SU-DHL-6 (cell line): ENCODE results near the gene SLC25A42.

Source experiments
- H2AFZ ChIP-seq: fragments of 200-600 bp; sonication (generic); 2 replicates; pipeline ENCODE4 v1.6.1; 2014; ENCODE audit warnings: low read depth, mild to moderate bottlenecking, moderate library complexity, mixed read lengths, antibody characterized with exemption, low read length; ENCODE audit not compliant: severe bottlenecking
- H3F3A ChIP-seq: fragments of 200-600 bp; shearing (Covaris generic); 2 replicates; pipeline ENCODE4 v1.6.0; 2016; ENCODE audit warnings: antibody characterized with exemption, mild to moderate bottlenecking; ENCODE audit not compliant: insufficient read depth
- H3K27ac ChIP-seq: fragments of 200-600 bp; sonication (generic); 2 replicates; pipeline ENCODE4 v1.5.1; 2016; ENCODE audit warnings: low read depth, mild to moderate bottlenecking, low read length, moderate library complexity, mixed read lengths
- H3K27me3 ChIP-seq: fragments of 200-600 bp; sonication (generic), shearing (Covaris generic); 2 replicates; pipeline ENCODE4 v1.6.0; 2014; ENCODE audit warnings: mild to moderate bottlenecking, low read length
- H3K36me3 ChIP-seq: fragments of 200-600 bp; sonication (generic); 2 replicates; pipeline ENCODE4 v1.6.1; 2014; ENCODE audit warnings: mild to moderate bottlenecking, low read length, mixed read lengths
- H3K4me2 ChIP-seq: fragments of 300-600, 200-600 bp; shearing (Covaris generic), sonication (generic); 2 replicates; pipeline ENCODE4 v1.6.0; 2014; ENCODE audit warnings: low read length, low read depth, mild to moderate bottlenecking; ENCODE audit not compliant: poor library complexity, severe bottlenecking
- H3K4me3 ChIP-seq: fragments of 200-600 bp; sonication (generic); 2 replicates; pipeline ENCODE4 v1.5.1; 2014; ENCODE audit warnings: antibody characterized with exemption, low read length, mild to moderate bottlenecking, mixed read lengths; ENCODE audit not compliant: insufficient read depth, poor library complexity, severe bottlenecking
- H3K79me2 ChIP-seq: fragments of 200-600 bp; sonication (generic); 2 replicates; pipeline ENCODE4 v1.6.1; 2014; ENCODE audit warnings: mild to moderate bottlenecking, low read length, moderate library complexity; ENCODE audit not compliant: insufficient read depth
- H3K9ac ChIP-seq: fragments of 200-600 bp; sonication (generic); 2 replicates; pipeline ENCODE4 v1.7.0; 2014; ENCODE audit warnings: mild to moderate bottlenecking, low read length
- H3K9me2 ChIP-seq: fragments of 200-600 bp; sonication (generic); replicated peaks from 2 replicates; pipeline ENCODE4 v1.6.1; 2014; ENCODE audit warnings: low read length; ENCODE audit not compliant: insufficient read depth
- H3K9me3 ChIP-seq: fragments of 200-600 bp; sonication (generic); 2 replicates; pipeline ENCODE4 v1.6.1; 2014; ENCODE audit warnings: low read length, mixed read lengths; ENCODE audit not compliant: insufficient read depth
- H4K20me1 ChIP-seq: fragments of 200-600 bp; sonication (generic); 2 replicates; pipeline ENCODE4 v1.6.1; 2014; ENCODE audit warnings: low read depth, mild to moderate bottlenecking, antibody characterized with exemption, low read length, moderate library complexity, mixed read lengths
- EZH2phosphoT487 ChIP-seq: fragments of 200-600 bp; sonication (generic), shearing (Covaris generic); conservative IDR thresholded peaks from 2 replicates; pipeline ENCODE4 v1.6.1; 2018; ENCODE audit warnings: mild to moderate bottlenecking, antibody characterized with exemption, low read length, moderate library complexity, mixed read lengths
- TF ChIP-seq, protein P1 (sequence below): fragments of 200-600 bp; sonication (generic); IDR thresholded peaks from one replicate; pipeline ENCODE4 v1.5.1; 2017; ENCODE audit warnings: antibody characterized with exemption, mild to moderate bottlenecking, low read length, moderate library complexity; ENCODE audit not compliant: insufficient read depth, poor library complexity, severe bottlenecking

The SLC25A42 gene

DNA sequence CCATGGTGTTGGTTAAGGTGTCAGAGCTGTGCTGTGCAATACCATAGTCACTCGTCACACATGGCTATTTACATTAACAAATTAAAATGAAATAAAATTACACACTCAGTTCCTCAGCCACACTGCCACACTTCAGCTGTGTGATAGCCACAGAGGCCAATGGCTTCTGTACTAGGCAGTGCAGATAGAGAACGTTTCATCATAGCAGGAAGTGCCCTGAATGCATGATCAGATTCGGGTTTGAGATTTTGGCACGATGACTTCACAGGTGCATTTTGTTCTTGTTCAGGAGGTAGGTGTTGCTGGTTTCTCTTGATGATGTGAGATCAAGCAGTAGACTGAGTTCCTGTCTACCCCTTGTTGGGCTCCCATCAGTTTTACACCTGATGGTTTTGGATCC lies 23.9 kb upstream of the SLC25A42 start:
- H2AFZ ChIP-seq, result no peak overlapping the region
- H3F3A ChIP-seq, result peaks cover 5% of the 10 kb centered on the region
- no peak overlapping the region for H3K4me3 ChIP-seq
- H3K9me2 ChIP-seq, result no peaks in the 10 kb centered on the region
- peak overlapping the region; percentile 33; the same call in 1 of the 2 replicates for H3K27ac ChIP-seq
- no peaks in the 10 kb centered on the region for H4K20me1 ChIP-seq
- H3K36me3 ChIP-seq, result peaks cover 9% of the 10 kb centered on the region
- H3K4me2 ChIP-seq, result no peak overlapping the region
- H3K79me2 ChIP-seq, result peaks cover 78% of the 10 kb centered on the region
- TF ChIP-seq, protein P1, sequence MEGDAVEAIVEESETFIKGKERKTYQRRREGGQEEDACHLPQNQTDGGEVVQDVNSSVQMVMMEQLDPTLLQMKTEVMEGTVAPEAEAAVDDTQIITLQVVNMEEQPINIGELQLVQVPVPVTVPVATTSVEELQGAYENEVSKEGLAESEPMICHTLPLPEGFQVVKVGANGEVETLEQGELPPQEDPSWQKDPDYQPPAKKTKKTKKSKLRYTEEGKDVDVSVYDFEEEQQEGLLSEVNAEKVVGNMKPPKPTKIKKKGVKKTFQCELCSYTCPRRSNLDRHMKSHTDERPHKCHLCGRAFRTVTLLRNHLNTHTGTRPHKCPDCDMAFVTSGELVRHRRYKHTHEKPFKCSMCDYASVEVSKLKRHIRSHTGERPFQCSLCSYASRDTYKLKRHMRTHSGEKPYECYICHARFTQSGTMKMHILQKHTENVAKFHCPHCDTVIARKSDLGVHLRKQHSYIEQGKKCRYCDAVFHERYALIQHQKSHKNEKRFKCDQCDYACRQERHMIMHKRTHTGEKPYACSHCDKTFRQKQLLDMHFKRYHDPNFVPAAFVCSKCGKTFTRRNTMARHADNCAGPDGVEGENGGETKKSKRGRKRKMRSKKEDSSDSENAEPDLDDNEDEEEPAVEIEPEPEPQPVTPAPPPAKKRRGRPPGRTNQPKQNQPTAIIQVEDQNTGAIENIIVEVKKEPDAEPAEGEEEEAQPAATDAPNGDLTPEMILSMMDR, result no peak
- no peak for TF ChIP-seq EZH2phosphoT487
- H3K9me3 ChIP-seq, result no peaks in the 10 kb centered on the region
- no peaks in the 10 kb centered on the region for H3K27me3 ChIP-seq
- H3K9ac ChIP-seq, result no peak overlapping the region

- no peaks in the 10 kb centered on the region for H3K9me2 ChIP-seq
- no peak overlapping the region for H3K4me2 ChIP-seq
- no peak for TF ChIP-seq EZH2phosphoT487
- TF ChIP-seq, protein P1, result no peak
- H3K4me3 ChIP-seq, result no peak overlapping the region
- peaks cover 9% of the 10 kb centered on the region for H3K36me3 ChIP-seq
- no peaks in the 10 kb centered on the region for H3K9me3 ChIP-seq
- peaks cover 73% of the 10 kb centered on the region for H3K79me2 ChIP-seq
- no peaks in the 10 kb centered on the region for H4K20me1 ChIP-seq
- H3K27me3 ChIP-seq, result no peaks in the 10 kb centered on the region
- H2AFZ ChIP-seq, result no peak overlapping the region
- H3F3A ChIP-seq, result peaks cover 5% of the 10 kb centered on the region
- H3K27ac ChIP-seq, result 0 out of 2 replicates have a peak overlapping the region, but pooled peaks have one; percentile 33
- no peak overlapping the region for H3K9ac ChIP-seq
Measured at GRCh38 chr19:19040417-19040816, 23.4 kb upstream of the SLC25A42 start.

DNA sequence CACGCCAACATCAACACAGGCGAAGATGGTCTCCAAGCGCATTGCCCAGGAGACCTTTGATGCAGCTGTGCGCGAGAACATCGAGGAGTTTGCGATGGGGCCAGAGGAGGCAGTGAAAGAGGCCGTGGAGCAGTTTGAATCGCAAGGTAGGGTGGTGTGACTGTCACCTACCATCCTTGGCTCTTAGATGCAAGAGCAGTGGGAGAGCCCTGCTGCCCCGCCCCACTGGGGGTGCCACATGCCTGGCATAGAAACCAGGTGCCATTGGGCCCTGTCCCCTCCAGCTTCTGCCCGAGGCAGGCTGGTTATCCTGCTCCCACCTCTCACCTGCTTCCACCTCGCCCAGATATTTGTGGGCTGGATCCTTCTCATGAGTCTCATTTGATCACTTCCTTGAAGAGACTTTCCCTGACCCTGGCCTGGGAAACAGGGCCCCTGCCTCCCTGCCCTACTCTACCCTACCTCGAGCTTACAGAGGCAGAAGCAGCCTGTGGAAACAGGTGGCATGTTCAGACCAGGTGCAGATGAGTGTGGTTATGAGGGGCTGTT lies 21.0 kb upstream of the SLC25A42 start:
- no peak overlapping the region for H3K4me2 ChIP-seq
- no peaks in the 10 kb centered on the region for H4K20me1 ChIP-seq
- peaks cover 5% of the 10 kb centered on the region for H3F3A ChIP-seq
- no peak overlapping the region for H3K9ac ChIP-seq
- H3K4me3 ChIP-seq, result no peak overlapping the region
- no peaks in the 10 kb centered on the region for H3K9me3 ChIP-seq
- H3K27me3 ChIP-seq, result no peaks in the 10 kb centered on the region
- H3K79me2 ChIP-seq, result peaks cover 49% of the 10 kb centered on the region
- H3K36me3 ChIP-seq, result peaks cover 8% of the 10 kb centered on the region
- TF ChIP-seq, protein P1, result no peak
- no peak for TF ChIP-seq EZH2phosphoT487
- no peak overlapping the region for H3K27ac ChIP-seq
- H2AFZ ChIP-seq, result no peak overlapping the region
- H3K9me2 ChIP-seq, result no peaks in the 10 kb centered on the region
